Measurements from ENCODE around the gene GTF2A1. TPM values are rescaled to one million over a fixed set of nuclear protein-coding genes. Genes with fewer than 3 reads are reported as not detected.

The GTF2A1 gene

GRCh38 chr14:81129242-81129641 is 91.5 kb downstream of the GTF2A1 start:
- Histone ChIP-seq H3K23ac (ENCODE audit: low read length) (no peak overlapping the region), H4K5ac (ENCODE audit: low read length) (no peak overlapping the region), H2BK15ac (replicated peaks; ENCODE audit: low read depth) (no peak overlapping the region), H3K27me3 (ENCODE audit: insufficient read depth, low read length, poor library complexity) (no peaks in the 10 kb centered on the region), H3K79me2 (ENCODE audit: control insufficient read depth, insufficient read depth, low read length) (no peaks in the 10 kb centered on the region), H2BK5ac (ENCODE audit: low read length) (no peak overlapping the region), H2AK5ac (ENCODE audit: low read length) (no peak overlapping the region), H3K9ac (ENCODE audit: low read length) (no peak overlapping the region), H3K79me1 (ENCODE audit: low read length) (no peaks in the 10 kb centered on the region), H3K4ac (ENCODE audit: low read depth, low read length) (no peak overlapping the region), H2BK120ac (ENCODE audit: low read depth, low read length) (no peak overlapping the region), H3K4me1 (ENCODE audit: control insufficient read depth, low read depth, low read length) (no peaks in the 10 kb centered on the region), H3K36me3 (ENCODE audit: control insufficient read depth, insufficient read depth, low read length) (no peaks in the 10 kb centered on the region), H3K4me2 (ENCODE audit: low read length) (no peak overlapping the region), H3K56ac (ENCODE audit: low read length) (no peak overlapping the region), H3K18ac (ENCODE audit: low read length) (no peak overlapping the region), H3K27ac (ENCODE audit: low read depth, low read length) (no peak overlapping the region), H3K4me3 (ENCODE audit: low read length) (no peak overlapping the region), H4K8ac (ENCODE audit: low read depth, low read length) (no peak overlapping the region)
- DNase-seq, result no peak
- no CpG with 5 or more reads among the region's 1 CpG for WGBS (ENCODE audit: extremely low coverage, insufficient coverage, low lambda C conversion rate)

- H3K56ac ChIP-seq (ENCODE audit: low read length), result no peak overlapping the region
- H3K4me3 ChIP-seq (ENCODE audit: low read length), result no peak overlapping the region
- H3K23ac ChIP-seq (ENCODE audit: low read length), result no peak overlapping the region
- no peak overlapping the region for H2BK5ac ChIP-seq (ENCODE audit: low read length)
- H3K27ac ChIP-seq (ENCODE audit: low read depth, low read length), result no peak overlapping the region
- H3K4ac ChIP-seq (ENCODE audit: low read depth, low read length), result no peak overlapping the region
- no CpG with 5 or more reads among the region's 5 CpGs for WGBS (ENCODE audit: extremely low coverage, insufficient coverage, low lambda C conversion rate)
- no peak overlapping the region for H2BK120ac ChIP-seq (ENCODE audit: low read depth, low read length)
- H3K36me3 ChIP-seq (ENCODE audit: control insufficient read depth, insufficient read depth, low read length), result no peaks in the 10 kb centered on the region
- H3K79me2 ChIP-seq (ENCODE audit: control insufficient read depth, insufficient read depth, low read length), result no peaks in the 10 kb centered on the region
- H3K18ac ChIP-seq (ENCODE audit: low read length), result no peak overlapping the region
- no peak overlapping the region for H4K5ac ChIP-seq (ENCODE audit: low read length)
- no peak overlapping the region for H2AK5ac ChIP-seq (ENCODE audit: low read length)
- H2BK15ac ChIP-seq (replicated peaks; ENCODE audit: low read depth), result no peak overlapping the region
- no peak overlapping the region for H3K9ac ChIP-seq (ENCODE audit: low read length)
- no peak for DNase-seq
- H3K4me2 ChIP-seq (ENCODE audit: low read length), result no peak overlapping the region
- no peaks in the 10 kb centered on the region for H3K79me1 ChIP-seq (ENCODE audit: low read length)
- no peaks in the 10 kb centered on the region for H3K27me3 ChIP-seq (ENCODE audit: insufficient read depth, low read length, poor library complexity)
- no peaks in the 10 kb centered on the region for H3K4me1 ChIP-seq (ENCODE audit: control insufficient read depth, low read depth, low read length)
- no peak overlapping the region for H4K8ac ChIP-seq (ENCODE audit: low read depth, low read length)
These were observed 93.0 kb downstream of the GTF2A1 start for GRCh38 chr14:81127785-81128184.

- DNase-seq, result no peak
- no peak overlapping the region for H3K4me2 ChIP-seq (ENCODE audit: low read length)
- H3K4ac ChIP-seq (ENCODE audit: low read depth, low read length), result no peak overlapping the region
- no peak overlapping the region for H3K18ac ChIP-seq (ENCODE audit: low read length)
- H3K79me1 ChIP-seq (ENCODE audit: low read length), result no peaks in the 10 kb centered on the region
- H3K56ac ChIP-seq (ENCODE audit: low read length), result no peak overlapping the region
- H3K23ac ChIP-seq (ENCODE audit: low read length), result no peak overlapping the region
- no peaks in the 10 kb centered on the region for H3K27me3 ChIP-seq (ENCODE audit: insufficient read depth, low read length, poor library complexity)
- H2BK15ac ChIP-seq (replicated peaks; ENCODE audit: low read depth), result no peak overlapping the region
- no CpG with 5 or more reads among the region's 4 CpGs for WGBS (ENCODE audit: extremely low coverage, insufficient coverage, low lambda C conversion rate)
- no peaks in the 10 kb centered on the region for H3K4me1 ChIP-seq (ENCODE audit: control insufficient read depth, low read depth, low read length)
- H2BK120ac ChIP-seq (ENCODE audit: low read depth, low read length), result no peak overlapping the region
- H2AK5ac ChIP-seq (ENCODE audit: low read length), result no peak overlapping the region
- no peaks in the 10 kb centered on the region for H3K79me2 ChIP-seq (ENCODE audit: control insufficient read depth, insufficient read depth, low read length)
- no peaks in the 10 kb centered on the region for H3K36me3 ChIP-seq (ENCODE audit: control insufficient read depth, insufficient read depth, low read length)
- H4K5ac ChIP-seq (ENCODE audit: low read length), result no peak overlapping the region
- H4K8ac ChIP-seq (ENCODE audit: low read depth, low read length), result no peak overlapping the region
- H3K27ac ChIP-seq (ENCODE audit: low read depth, low read length), result no peak overlapping the region
- no peak overlapping the region for H3K9ac ChIP-seq (ENCODE audit: low read length)
- H2BK5ac ChIP-seq (ENCODE audit: low read length), result no peak overlapping the region
- H3K4me3 ChIP-seq (ENCODE audit: low read length), result no peak overlapping the region
These were observed 95.2 kb downstream of the GTF2A1 start for GRCh38 chr14:81125536-81125935.

Small RNA genes within 50 kb of the gene (small RNA-seq; reads per million reads assigned to genes)
- gene DYNLL1P1 (ENCODE audit: insufficient read depth) (not detected), gene SNORA79 (ENCODE audit: insufficient read depth) (33.8 reads per million, percentile 93 among the genes with 10 or more reads in this experiment)
